HUES64 (cell line): ENCODE results near the gene SYP.
A peak's percentile ranks its signal among the peaks of the same experiment; 100 is the strongest.

ENCODE experiments used
- H3K27ac ChIP-seq: 2 replicates; pipeline ENCODE4 v1.7.0; 2013; ENCODE audit warnings: low read depth, low read length, inconsistent platforms
- H3K27me3 ChIP-seq: 2 replicates; pipeline ENCODE4 v1.6.1; 2013; ENCODE audit warnings: mild to moderate bottlenecking, low read length; ENCODE audit not compliant: insufficient read depth
- H3K36me3 ChIP-seq: 2 replicates; pipeline ENCODE4 v1.6.1; 2013; ENCODE audit warnings: mild to moderate bottlenecking, low read length; ENCODE audit not compliant: insufficient read depth
- H3K4me1 ChIP-seq: 2 replicates; pipeline ENCODE4 v1.6.1; 2013; ENCODE audit warnings: mild to moderate bottlenecking, low read length, moderate library complexity; ENCODE audit not compliant: insufficient read depth
- H3K4me3 ChIP-seq: 2 replicates; pipeline ENCODE4 v1.5.1; 2013; ENCODE audit warnings: mild to moderate bottlenecking, low read length, moderate library complexity
- H3K9ac ChIP-seq: 2 replicates; pipeline ENCODE4 v1.6.1; 2013; ENCODE audit warnings: mild to moderate bottlenecking, low read depth, low read length
- H3K9me3 ChIP-seq: 2 replicates; pipeline ENCODE4 v1.6.1; 2013; ENCODE audit warnings: low read depth, low read length; ENCODE audit not compliant: insufficient read depth
- WGBS: fragments of 150-250, 120-280 bp; methylation state at CpG from one replicate; pipeline ENCODE4 v1.1.7; 2013; ENCODE audit warnings: missing lambda C conversion rate; 5-methylcytosine and 5-hydroxymethylcytosine counted together

The SYP gene

DNA sequence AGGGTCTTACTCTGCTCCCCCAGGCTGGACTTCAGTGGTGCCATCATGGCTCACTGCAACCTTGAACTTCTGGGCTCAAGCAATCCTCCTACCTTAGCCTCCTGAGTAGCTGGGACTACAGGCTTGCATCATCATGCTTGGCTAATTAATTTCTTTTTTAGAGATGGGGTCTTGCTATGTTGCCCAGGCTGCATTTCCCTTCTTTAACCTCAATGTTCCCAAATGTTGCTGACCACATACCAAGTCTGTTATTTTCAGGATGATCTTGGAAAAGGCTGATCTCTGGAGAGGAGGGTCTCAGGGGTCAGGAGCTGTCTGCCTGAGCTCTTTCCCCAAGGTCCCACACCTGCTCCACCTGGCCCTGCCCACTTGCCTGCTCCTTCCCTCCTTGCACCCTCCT is 20.1 kb upstream of the SYP start:
- Histone ChIP-seq H3K4me3 (no peak overlapping the region), H3K9ac (no peak overlapping the region), H3K36me3 (no peaks in the 10 kb centered on the region), H3K27ac (no peak overlapping the region), H3K9me3 (no peaks in the 10 kb centered on the region), H3K27me3 (no peaks in the 10 kb centered on the region; the same call in 1 of the 2 replicates), H3K4me1 (no peaks in the 10 kb centered on the region)

DNA sequence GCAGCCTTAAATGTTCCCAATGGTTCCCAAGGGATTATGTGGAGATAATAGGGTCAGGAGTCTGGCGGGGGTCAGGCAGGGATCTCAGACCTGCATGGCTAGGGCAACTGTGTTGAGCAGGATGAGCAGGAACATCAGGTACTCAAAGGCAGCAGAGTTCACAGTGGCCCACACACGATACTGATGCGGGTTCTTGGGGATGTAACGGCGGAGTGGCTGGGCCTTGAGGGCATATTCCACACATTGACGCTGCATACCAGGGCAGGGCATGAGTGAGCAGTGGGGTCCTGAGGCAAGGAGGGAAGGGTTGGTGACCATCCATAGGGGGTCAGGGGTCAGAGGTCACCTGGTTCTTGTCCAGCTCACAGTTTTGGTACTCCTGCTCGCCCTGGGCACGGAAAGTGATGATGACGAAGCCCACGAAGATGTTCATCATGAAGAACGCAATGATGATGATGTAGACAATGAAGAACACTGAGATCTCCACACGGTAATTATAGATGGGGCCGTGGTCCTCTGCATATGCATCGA is 15.1 kb upstream of the SYP start:
- Histone ChIP-seq H3K9ac (no peak overlapping the region), H3K27ac (no peak overlapping the region), H3K4me3 (no peak overlapping the region), H3K4me1 (no peaks in the 10 kb centered on the region), H3K36me3 (no peaks in the 10 kb centered on the region), H3K9me3 (no peaks in the 10 kb centered on the region), H3K27me3 (no peaks in the 10 kb centered on the region)
- 95% methylated on average over 14 of the region's 14 CpGs for WGBS

DNA sequence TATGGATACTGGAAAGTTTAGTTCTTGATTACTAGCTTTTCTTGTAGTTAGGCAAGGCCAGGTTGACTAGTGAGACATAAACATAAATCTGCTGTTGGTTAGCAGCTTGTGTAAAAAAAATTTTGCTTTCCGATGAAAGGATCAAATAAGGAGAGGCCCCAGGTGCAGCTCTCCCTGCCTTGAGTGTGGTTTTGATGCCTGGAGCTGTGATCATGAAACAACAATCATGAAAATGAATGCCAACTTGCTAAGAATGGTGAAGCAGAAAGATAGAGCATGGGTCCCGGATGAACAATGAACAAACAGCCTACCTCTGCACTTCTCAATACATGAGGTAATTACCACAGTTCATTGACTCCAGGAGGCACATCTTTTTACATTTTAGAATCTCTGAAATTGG is 14.4 kb upstream of the SYP start:
- WGBS: 98% methylated on average over 2 of the region's 2 CpGs
- H3K27ac ChIP-seq: no peak overlapping the region

DNA sequence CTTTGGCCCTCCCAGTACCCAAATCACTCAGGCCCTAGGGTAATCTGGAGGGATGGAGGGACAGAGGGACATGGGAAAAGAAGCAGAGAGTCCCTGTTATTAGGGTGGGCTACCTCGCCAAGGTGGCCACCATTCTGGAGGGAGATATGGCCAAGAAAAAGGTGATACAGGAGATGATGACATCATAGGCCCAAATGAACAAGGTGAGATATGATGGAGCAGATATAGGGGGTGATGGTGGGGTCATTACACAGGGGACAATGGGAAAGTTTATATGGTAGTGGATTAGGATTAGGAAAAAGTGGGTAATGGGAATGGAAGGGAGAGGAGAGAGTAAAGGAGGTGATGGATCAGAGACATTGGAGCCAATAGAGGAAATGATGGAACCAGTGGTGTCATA is 12.9 kb upstream of the SYP start:
- Histone ChIP-seq H3K4me3 (no peak overlapping the region), H3K9me3 (no peaks in the 10 kb centered on the region), H3K9ac (no peak overlapping the region), H3K36me3 (no peaks in the 10 kb centered on the region), H3K27ac (no peak overlapping the region), H3K27me3 (no peaks in the 10 kb centered on the region), H3K4me1 (no peaks in the 10 kb centered on the region)
- 81% methylated on average over 1 of the region's 1 CpG for WGBS

More for the DNA sequence above, 14.4 kb upstream of the SYP start:
- H3K4me3 ChIP-seq: no peak overlapping the region
- H3K36me3 ChIP-seq: no peaks in the 10 kb centered on the region
- H3K9me3 ChIP-seq: no peaks in the 10 kb centered on the region
- H3K27me3 ChIP-seq: no peaks in the 10 kb centered on the region
- H3K9ac ChIP-seq: no peak overlapping the region
- H3K4me1 ChIP-seq: no peaks in the 10 kb centered on the region

DNA sequence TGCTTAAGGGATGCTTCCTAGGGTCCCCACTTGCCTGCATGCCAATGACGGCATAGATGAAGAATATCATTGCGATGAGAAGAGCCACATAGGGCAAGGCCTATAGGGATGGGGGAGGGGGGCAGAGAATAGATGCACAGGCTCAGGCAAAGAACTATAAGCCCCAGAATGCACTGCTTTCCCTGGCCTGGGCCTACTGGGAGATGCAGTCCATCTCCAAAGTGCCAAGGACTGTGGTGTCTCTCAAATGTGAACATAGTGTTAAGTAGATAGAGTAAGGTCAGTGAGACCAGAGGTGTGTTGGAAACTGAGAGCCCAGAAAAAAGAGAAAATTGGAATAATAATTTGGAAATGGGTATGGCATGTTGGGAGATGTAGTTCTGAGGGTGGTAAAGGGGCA is 12.2 kb upstream of the SYP start:
- Histone ChIP-seq H3K9me3 (no peaks in the 10 kb centered on the region), H3K4me3 (no peak overlapping the region), H3K36me3 (no peaks in the 10 kb centered on the region), H3K9ac (no peak overlapping the region), H3K27ac (no peak overlapping the region), H3K4me1 (no peaks in the 10 kb centered on the region), H3K27me3 (no peaks in the 10 kb centered on the region)
- 93% methylated on average over 2 of the region's 2 CpGs for WGBS

DNA sequence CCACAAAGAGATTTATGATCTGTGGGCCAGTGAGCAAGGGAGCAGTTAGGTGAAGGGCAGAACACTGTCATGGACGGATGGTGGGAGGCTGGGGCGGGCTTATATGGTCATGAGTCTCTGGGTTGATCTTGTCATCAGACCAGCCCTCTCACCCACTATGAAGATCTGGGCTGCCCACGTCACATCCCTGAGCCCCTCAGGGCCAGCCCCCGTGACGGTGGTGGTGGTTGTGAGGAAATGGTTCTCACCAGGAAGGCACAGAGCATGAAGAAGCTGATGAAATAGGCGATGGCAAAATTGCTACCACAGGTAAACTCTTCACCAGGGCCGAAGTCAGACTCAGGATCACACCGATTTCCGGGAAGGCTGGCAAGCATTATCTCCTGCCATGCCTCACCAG is 11.1 kb upstream of the SYP start:
- WGBS: 95% methylated on average over 7 of the region's 9 CpGs
- no peaks in the 10 kb centered on the region for H3K36me3 ChIP-seq
- no peaks in the 10 kb centered on the region for H3K9me3 ChIP-seq

DNA sequence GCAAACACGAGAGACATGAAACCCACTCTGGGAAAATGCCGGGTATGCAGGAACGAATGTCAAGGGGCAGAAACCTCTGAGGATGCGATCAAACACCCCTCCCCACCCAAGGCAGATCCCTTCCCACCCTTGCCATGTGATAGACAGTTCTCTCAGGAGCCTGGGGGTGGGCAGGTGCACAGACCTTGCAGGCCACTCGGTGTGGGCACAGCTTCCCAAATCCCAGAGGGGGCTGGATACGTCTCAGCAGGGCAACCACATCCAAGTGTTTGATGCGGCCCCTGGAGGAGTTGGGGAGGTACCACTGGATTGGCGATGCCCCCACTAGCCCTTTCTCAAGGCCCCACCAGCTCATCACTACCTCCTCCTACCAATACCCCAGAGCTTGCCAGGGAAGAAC is 10.4 kb upstream of the SYP start:
- Histone ChIP-seq H3K9me3 (no peaks in the 10 kb centered on the region), H3K27me3 (no peaks in the 10 kb centered on the region), H3K9ac (no peak overlapping the region), H3K36me3 (no peaks in the 10 kb centered on the region), H3K27ac (no peak overlapping the region), H3K4me3 (no peak overlapping the region), H3K4me1 (no peaks in the 10 kb centered on the region)
- 94% methylated on average over 6 of the region's 8 CpGs for WGBS

More for the DNA sequence above, 11.1 kb upstream of the SYP start:
- no peaks in the 10 kb centered on the region for H3K27me3 ChIP-seq
- no peaks in the 10 kb centered on the region for H3K4me1 ChIP-seq
- H3K27ac ChIP-seq: no peak overlapping the region
- no peak overlapping the region for H3K9ac ChIP-seq
- no peak overlapping the region for H3K4me3 ChIP-seq

DNA sequence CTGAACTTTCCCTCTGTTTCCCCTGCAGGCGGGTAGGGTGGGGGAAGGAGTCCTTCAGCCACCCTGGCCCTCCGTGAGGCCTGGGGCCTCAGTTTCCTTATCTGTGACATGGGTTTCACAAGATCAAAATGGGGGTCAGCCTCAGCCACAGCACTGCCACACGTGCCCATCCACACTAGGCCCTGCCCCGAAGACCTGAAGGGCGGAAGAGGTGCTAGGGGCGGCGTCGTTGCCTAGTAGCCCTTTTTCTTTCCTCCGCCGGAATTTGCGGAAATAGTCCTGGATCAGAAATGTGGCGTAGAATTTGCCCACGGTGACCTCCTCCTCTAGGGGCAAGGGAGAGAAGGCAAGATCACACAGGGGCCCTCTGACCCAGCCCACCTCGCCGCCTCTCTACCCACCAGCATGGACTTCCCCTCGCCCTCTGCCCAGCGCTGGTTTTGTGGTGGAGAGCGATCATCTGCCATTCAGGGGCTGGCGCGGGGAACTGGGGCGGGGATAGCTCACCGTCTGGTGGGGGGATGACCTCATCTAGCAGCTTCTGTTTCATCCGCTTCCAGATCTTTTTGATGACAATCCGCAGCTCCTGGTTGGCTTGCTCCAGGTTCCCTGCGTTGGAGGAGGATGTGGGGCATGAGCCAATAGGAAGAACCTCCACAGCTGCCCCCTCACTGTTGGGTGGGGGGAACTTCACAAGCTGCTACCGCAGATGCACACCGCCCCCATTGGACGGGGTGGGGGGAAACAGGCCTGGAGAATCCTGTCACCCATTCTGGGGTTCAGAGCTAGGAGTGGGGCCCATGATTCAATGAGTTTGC is 9.7 kb upstream of the SYP start:
- H3K27me3 ChIP-seq: no peaks in the 10 kb centered on the region
- peak overlapping the region; percentile 31 for H3K4me3 ChIP-seq
- H3K36me3 ChIP-seq: no peaks in the 10 kb centered on the region
- no peak overlapping the region for H3K9ac ChIP-seq
- no peak overlapping the region for H3K27ac ChIP-seq
- whole genome bisulfite sequencing: 70% methylated on average over 25 of the region's 28 CpGs
- H3K4me1 ChIP-seq: no peaks in the 10 kb centered on the region
- H3K9me3 ChIP-seq: no peaks in the 10 kb centered on the region

DNA sequence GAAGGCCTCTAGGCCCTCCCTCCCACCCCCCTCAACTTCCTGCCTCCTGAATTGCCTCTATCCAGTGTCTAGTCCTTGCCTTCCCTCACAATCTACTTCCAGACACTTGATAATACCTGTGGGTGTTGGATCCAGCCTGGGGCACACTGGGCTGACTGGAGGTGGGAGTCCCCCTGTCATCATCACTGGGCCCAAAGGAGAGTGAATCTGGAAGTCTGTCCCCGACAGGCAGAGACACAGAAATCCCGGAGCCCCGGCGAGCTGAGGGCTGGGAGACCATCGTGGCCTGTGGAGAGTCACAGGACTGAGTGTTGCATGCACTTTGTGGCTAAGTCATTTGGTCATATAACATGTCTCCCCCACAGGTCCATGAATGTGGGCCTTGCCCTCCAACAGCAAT is 8.4 kb upstream of the SYP start:
- Histone ChIP-seq H3K36me3 (no peaks in the 10 kb centered on the region), H3K9ac (no peak overlapping the region), H3K9me3 (no peaks in the 10 kb centered on the region), H3K4me3 (no peak overlapping the region), H3K27ac (no peak overlapping the region), H3K4me1 (no peaks in the 10 kb centered on the region), H3K27me3 (no peaks in the 10 kb centered on the region)
- WGBS: 88% methylated on average over 5 of the region's 5 CpGs

DNA sequence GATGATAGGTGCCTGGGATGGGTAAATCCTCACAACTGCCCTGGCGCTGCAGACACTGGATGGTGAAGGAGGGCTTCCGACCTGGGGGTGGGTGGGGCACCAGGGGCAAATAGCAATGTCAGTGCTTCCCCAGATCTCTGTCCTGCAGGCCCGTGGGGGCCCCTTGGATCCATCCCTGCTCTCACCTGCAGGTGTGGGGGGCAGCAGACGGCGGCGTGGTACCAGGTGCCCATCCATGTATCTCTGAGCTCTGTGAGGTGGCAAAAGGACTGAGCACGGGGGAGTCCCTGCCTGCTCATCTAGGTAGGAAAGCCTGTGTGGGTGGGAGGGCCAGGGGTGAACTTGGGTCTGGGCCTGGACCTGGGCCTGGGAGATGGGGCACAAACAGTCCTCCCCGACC is 6.5 kb upstream of the SYP start:
- WGBS: 94% methylated on average over 8 of the region's 8 CpGs
- Histone ChIP-seq H3K4me1 (no peaks in the 10 kb centered on the region), H3K27ac (no peak overlapping the region), H3K9ac (no peak overlapping the region), H3K9me3 (no peaks in the 10 kb centered on the region), H3K36me3 (no peaks in the 10 kb centered on the region), H3K27me3 (no peaks in the 10 kb centered on the region), H3K4me3 (no peak overlapping the region)

DNA sequence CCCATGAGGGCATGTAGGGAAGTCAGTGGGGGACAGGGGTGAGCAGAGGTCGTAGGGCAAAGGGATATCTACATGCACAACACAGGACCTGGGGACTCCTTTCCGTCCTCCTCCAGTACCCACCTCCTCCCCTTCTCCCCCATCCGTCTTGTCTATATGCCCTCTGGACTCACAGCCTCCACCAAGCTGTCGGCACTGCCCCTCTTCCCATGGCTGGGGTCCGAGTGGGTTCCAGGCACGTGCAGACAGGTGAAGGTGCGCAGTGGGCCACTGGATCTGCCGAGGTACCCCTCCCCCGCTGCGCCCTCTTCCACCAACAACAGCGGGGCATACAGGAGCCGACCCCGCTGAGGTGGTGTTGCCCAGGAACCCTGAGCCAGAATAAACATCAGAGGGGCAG is 5.5 kb upstream of the SYP start:
- WGBS: 91% methylated on average over 12 of the region's 13 CpGs
- Histone ChIP-seq H3K27me3 (no peaks in the 10 kb centered on the region), H3K9ac (no peak overlapping the region), H3K4me1 (no peaks in the 10 kb centered on the region), H3K36me3 (no peaks in the 10 kb centered on the region), H3K4me3 (no peak overlapping the region), H3K27ac (no peak overlapping the region), H3K9me3 (no peaks in the 10 kb centered on the region)

DNA sequence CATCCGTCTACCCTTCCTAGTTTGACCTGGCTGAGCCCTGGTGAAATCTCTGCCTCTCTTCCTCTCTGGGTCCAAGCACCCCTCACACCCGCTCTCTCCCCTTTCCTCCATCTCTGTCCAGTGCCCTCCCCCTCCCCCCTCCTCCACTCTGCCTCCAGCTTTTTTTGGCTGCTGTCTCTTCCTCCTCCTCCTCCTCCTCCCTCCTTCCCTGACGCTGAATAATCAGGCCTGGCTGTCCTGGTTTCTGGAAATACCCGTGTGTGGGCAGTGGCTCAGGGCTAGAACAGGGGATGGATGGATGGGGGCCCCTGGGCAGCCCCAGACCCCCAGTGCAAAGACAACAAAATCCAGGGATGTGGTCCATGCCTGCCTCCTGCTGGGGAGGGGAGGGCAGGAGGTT is 4.7 kb upstream of the SYP start:
- Histone ChIP-seq H3K4me3 (no peak overlapping the region), H3K36me3 (no peaks in the 10 kb centered on the region), H3K9me3 (no peaks in the 10 kb centered on the region), H3K4me1 (no peaks in the 10 kb centered on the region), H3K27ac (no peak overlapping the region), H3K27me3 (no peaks in the 10 kb centered on the region), H3K9ac (no peak overlapping the region)
- 83% methylated on average over 2 of the region's 4 CpGs for WGBS
